NCI-H2196 (cell line): ENCODE results near the gene IPO13.

Experiments used
- DNase-seq: peaks from one replicate; lab custom pipeline; 2025; ENCODE audit not compliant: unreplicated experiment; lab: John Stamatoyannopoulos, UW

Gene IPO13

GRCh38 chr1:44008259-44008658, 61.5 kb downstream of the IPO13 start:
- DNase-seq = no peak

DNA sequence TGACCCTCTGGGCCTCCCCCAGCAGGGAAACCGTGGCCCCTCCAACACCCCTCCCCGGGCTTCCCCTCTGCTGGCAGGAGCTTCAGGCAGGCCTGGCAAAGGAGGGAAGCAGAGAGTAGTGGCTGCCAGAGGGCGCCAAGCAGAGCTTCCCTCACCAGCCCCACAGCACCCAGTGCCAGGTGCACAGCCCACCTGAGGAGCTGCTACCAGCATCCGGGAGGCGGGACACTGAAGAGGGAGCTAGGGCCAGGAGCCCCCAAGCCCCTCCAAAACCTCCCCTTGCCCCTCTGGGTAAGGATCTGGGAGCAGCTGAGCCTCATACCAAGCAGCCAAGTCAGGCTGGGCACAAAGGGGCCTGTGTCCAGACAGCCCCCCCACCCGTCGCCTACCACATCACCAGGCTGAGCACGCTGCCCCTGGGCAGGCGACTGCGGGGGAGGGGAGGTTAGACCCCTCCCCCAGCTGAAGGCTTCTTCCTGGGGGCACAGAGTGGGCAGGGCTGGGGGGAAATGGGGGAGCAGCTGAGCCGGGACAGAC, 64.3 kb downstream of the IPO13 start:
- DNase-seq = no peak

- peak; percentile 7 for DNase-seq
These were observed 65.7 kb downstream of the IPO13 start for GRCh38 chr1:44012404-44012803.

- DNase-seq = no peak
These were observed 66.3 kb downstream of the IPO13 start for GRCh38 chr1:44012941-44013609.

GRCh38 chr1:44013949-44014348, 67.2 kb downstream of the IPO13 start:
- no peak for DNase-seq

DNA sequence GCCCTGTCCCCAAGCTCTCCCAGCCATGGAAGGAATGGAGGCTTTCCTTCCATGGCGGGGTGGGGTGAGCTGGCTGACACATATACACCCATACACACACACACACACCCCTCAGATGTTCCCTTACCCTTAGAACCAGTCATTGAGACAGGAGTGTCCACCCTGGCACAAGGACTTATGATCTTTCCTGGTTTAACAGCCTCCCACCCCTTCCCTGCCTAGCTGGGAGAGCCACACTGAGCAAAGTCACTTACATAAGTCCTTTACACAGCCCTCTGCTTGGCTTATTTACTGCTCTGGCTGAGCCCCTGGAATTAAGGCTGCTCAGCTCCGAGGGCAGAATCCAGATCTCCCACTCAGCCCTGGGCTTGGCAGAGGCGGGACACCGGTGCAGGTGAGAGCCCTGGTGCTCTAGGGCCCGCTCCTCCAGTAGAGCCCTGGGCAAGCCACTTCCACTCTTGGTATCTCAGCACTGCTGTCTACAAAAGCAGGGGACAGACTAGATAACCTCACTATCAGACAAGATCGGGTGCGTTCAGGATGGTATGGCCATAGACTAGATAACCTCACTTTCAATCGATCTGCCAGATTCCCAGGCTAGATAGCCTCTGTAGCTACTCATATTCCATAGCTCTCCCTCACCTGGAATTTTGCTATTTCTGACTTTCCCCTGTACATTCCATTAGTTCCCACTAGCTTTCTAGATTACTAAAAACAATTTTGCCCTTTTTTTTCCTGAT, 67.8 kb downstream of the IPO13 start:
- DNase-seq = no peak

DNA sequence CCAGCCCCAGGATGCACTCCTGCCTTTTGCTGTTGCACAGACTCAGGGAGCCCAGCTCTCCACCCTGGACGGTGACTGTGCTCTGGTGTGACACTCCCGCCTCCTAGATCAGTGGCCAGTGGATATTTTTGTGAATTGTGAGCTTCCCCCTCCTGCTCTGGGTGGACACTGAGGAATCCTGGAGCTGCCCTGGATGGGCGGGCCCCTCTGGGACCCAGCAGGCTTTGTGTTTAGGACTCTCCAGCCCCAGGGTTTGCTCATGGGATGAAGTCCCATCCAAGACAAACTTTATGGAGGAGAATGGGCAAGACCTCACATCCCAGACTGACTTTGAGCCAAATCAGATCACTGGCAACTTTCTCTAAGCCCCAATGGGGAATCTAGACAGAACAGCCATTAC, 68.5 kb downstream of the IPO13 start:
- DNase-seq = no peak

GRCh38 chr1:44016041-44016889, 69.5 kb downstream of the IPO13 start:
- no peak for DNase-seq

DNA sequence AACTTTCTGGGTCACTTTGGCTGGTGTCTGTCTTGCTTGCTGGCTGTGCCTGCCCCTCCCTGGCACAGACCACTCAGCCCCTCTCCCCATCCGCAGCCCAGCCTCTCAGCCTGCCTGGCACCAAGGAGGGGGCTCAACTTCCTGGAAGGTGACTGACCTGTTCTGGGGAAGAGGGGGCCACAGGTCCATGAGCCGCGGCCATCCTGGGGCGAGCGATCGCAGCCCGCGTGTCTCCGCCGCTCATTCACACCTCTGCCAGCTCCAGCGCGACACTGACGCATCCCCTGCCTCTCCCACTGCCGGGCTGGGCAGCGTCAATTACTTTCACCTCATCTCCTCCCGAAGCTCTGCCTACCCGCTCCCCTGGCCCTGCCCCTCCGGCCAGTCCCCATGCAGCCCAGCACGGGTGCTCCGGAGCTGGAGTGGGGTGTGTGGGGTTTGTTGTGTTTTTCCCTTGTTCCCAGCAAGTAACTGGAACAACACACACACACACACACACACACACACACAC, 70.2 kb downstream of the IPO13 start:
- no peak for DNase-seq
